OCI-LY7 (cell line): ENCODE results near the gene ARHGAP31. TPM values are rescaled to one million over a fixed set of nuclear protein-coding genes. Genes with fewer than 3 reads are reported as not detected.
A peak's percentile ranks its signal among the peaks of the same experiment; 100 is the strongest.

ENCODE experiments used
- BruUV-seq: library from RNA; stranded (reverse); fragments of 400-500 nt; replicated peaks from 2 replicates; lab custom pipeline; 2021; lab: Mats Ljungman, UMichigan
- CTCF ChIA-PET: fragments of 300-600 bp; sonication (Branson Sonifier 250); formaldehyde crosslinking; loops from one replicate; lab custom pipeline; 2022; ENCODE audit warnings: antibody characterized with exemption; ENCODE audit not compliant: unreplicated experiment; lab: Charles Lee
- POLR2A ChIA-PET: fragments of 300-600 bp; sonication (Branson Sonifier 250); formaldehyde crosslinking; loops from one replicate; lab custom pipeline; 2022; ENCODE audit warnings: antibody characterized with exemption; lab: Charles Lee
- DNase-seq: peaks from one replicate; pipeline ENCODE4 v3.0.0-alpha.2; 2015; ENCODE audit warnings: low spot score
- H2AFZ ChIP-seq: fragments of 200-600 bp; sonication (generic), shearing (Covaris generic); 2 replicates; pipeline ENCODE4 v1.6.1; 2014; ENCODE audit warnings: mild to moderate bottlenecking, antibody characterized with exemption, low read length, moderate library complexity
- H3K27ac ChIP-seq: fragments of 200-600 bp; sonication (generic); 2 replicates; pipeline ENCODE4 v1.5.1; 2014; ENCODE audit warnings: mixed run types, low read depth, mild to moderate bottlenecking, moderate library complexity, low read length, inconsistent platforms; ENCODE audit not compliant: poor library complexity, severe bottlenecking
- H3K36me3 ChIP-seq: fragments of 200-600 bp; sonication (generic); 2 replicates; pipeline ENCODE4 v1.6.1; 2014; ENCODE audit warnings: mild to moderate bottlenecking, antibody characterized with exemption, low read length, moderate library complexity, mixed read lengths; ENCODE audit not compliant: insufficient read depth
- H3K4me1 ChIP-seq: fragments of 200-600 bp; sonication (generic); 2 replicates; pipeline ENCODE4 v1.5.1; 2014; ENCODE audit warnings: mild to moderate bottlenecking, low read length; ENCODE audit not compliant: insufficient read depth, poor library complexity, severe bottlenecking
- H3K4me2 ChIP-seq: fragments of 200-600 bp; sonication (generic); 2 replicates; pipeline ENCODE4 v1.6.1; 2014; ENCODE audit warnings: mild to moderate bottlenecking, low read length
- H3K4me3 ChIP-seq: fragments of 200-600 bp; sonication (generic); 2 replicates; pipeline ENCODE4 v1.5.1; 2014; ENCODE audit warnings: mild to moderate bottlenecking, low read depth, low read length; ENCODE audit not compliant: poor library complexity, severe bottlenecking
- H3K79me2 ChIP-seq: fragments of 200-600 bp; sonication (generic); 2 replicates; pipeline ENCODE4 v1.6.1; 2016; ENCODE audit warnings: low read depth, mild to moderate bottlenecking, low read length, moderate library complexity, mixed read lengths; ENCODE audit not compliant: insufficient read depth
- H3K9me2 ChIP-seq: fragments of 200-600 bp; sonication (generic); 2 replicates; pipeline ENCODE4 v1.6.1; 2016; ENCODE audit warnings: mild to moderate bottlenecking, low read length, mixed read lengths; ENCODE audit not compliant: insufficient read depth
- H3K9me3 ChIP-seq: fragments of 200-600 bp; sonication (generic); 2 replicates; pipeline ENCODE4 v1.6.1; 2014; ENCODE audit warnings: mild to moderate bottlenecking, mixed run types, low read length, mixed read lengths
- H4K20me1 ChIP-seq: fragments of 200-600 bp; sonication (generic); 2 replicates; pipeline ENCODE4 v1.6.1; 2014; ENCODE audit warnings: mild to moderate bottlenecking, antibody characterized with exemption, low read length, moderate library complexity, mixed read lengths; ENCODE audit not compliant: insufficient read depth
- CTCF ChIP-seq: fragments of 200-600 bp; sonication (generic); conservative IDR thresholded peaks from 2 replicates; pipeline ENCODE4 v1.5.1; 2014; ENCODE audit warnings: mild to moderate bottlenecking, antibody characterized with exemption, low read length, moderate library complexity, mixed read lengths
- EZH2phosphoT487 ChIP-seq: fragments of 200-600 bp; sonication (generic); IDR thresholded peaks from 2 replicates; pipeline ENCODE4 v1.6.1; 2018; ENCODE audit warnings: low read depth, borderline replicate concordance, mild to moderate bottlenecking, mixed run types, antibody characterized with exemption, low read length, moderate library complexity, mixed read lengths
- intact Hi-C: fragments of 100-400 bp; cut with micrococcal nuclease; formaldehyde crosslinking; loops from one replicate; pipeline ENCODE4 v1.10.0; 2022; ENCODE audit not compliant: unreplicated experiment
- total RNA-seq, 2 experiments: library from RNA; depleted of rRNA in 1 of 2; stranded (reverse); fragments of >200 nt in 1 of 2; shearing (Covaris generic) in 1 of 2; gene quantifications; 2 replicates each; pipeline ENCODE4 v1.2.3, GENCODE V29; 2014 to 2022

Gene ARHGAP31
- total RNA-seq, 2 experiments from 2014 or later, result 2.8 to 4.1 TPM

GRCh38 chr3:119463171-119464169 lies 169.3 kb downstream of the ARHGAP31 start, which contains the start of gene TMEM39A:
TSS of gene TMEM39A (minus strand) at chr3:119463615. CDS start at chr3:119462074, 1,541 bp downstream.
- intact Hi-C loops, result loop anchor here (5.0 to 10.0 kb wide), 2 partner anchors 61 to 631 kb away; partner anchors contain the start of gene GSK3B
- TF ChIP-seq CTCF, result no peak
- no peak for TF ChIP-seq EZH2phosphoT487
- peak; percentile 99 for DNase-seq
- BruUV-seq, result TSS peak; percentile 67
- H4K20me1 ChIP-seq, result no peaks in the 10 kb centered on the region
- H3K79me2 ChIP-seq, result peaks cover 26% of the 10 kb centered on the region
- peak within 1 kb of the TSS; percentile 66 for H3K27ac ChIP-seq
- H3K4me1 ChIP-seq, result peaks cover 23% of the 10 kb centered on the region
- H3K36me3 ChIP-seq, result peaks cover 34% of the 10 kb centered on the region
- ChIA-PET POLR2A (interaction anchor here (0.6 to 5.9 kb wide), 17 partner anchors 9 to 631 kb away, joined by 3 to 67 read pairs (median 4); partner anchors contain the start of genes B4GALT4, GSK3B and TIMMDC1), CTCF (interaction anchor here (0.6 to 1.2 kb wide), 2 partner anchors 28 to 88 kb away, joined by 3 read pairs; no protein-coding TSS in a partner anchor)
- no peaks in the 10 kb centered on the region for H3K9me2 ChIP-seq
- no peaks in the 10 kb centered on the region for H3K9me3 ChIP-seq
- H2AFZ ChIP-seq, result peak within 1 kb of the TSS; percentile 79
- H3K4me2 ChIP-seq, result peak within 1 kb of the TSS; percentile 86
- H3K4me3 ChIP-seq, result peak within 1 kb of the TSS; percentile 91

- peaks cover 14% of the 10 kb centered on the region; the same call in 1 of the 2 replicates for H3K79me2 ChIP-seq
- TF ChIP-seq CTCF (no peak), EZH2phosphoT487 (no peak)
- ChIA-PET CTCF (no interaction called here), POLR2A (interaction anchor here (0.6 to 3.1 kb wide), 5 partner anchors 29 to 614 kb away, joined by 3 to 18 read pairs (median 5); partner anchors contain the start of gene TIMMDC1)
- H3K4me2 ChIP-seq, result peak overlapping the region; percentile 98
- peak overlapping the region; percentile 47 for H3K27ac ChIP-seq
- H3K36me3 ChIP-seq, result peaks cover 14% of the 10 kb centered on the region
- H3K9me3 ChIP-seq, result no peaks in the 10 kb centered on the region
- H3K4me3 ChIP-seq, result peak overlapping the region; percentile 82
- peaks cover 24% of the 10 kb centered on the region for H3K4me1 ChIP-seq
- peak overlapping the region; percentile 100 for H2AFZ ChIP-seq
- DNase-seq, result no peak
- BruUV-seq, result no TSS peak
- no peaks in the 10 kb centered on the region for H3K9me2 ChIP-seq
- H4K20me1 ChIP-seq, result no peaks in the 10 kb centered on the region
- intact Hi-C loops, result loop anchor here (2.0 to 10.0 kb wide), 3 partner anchors 31 to 627 kb away; partner anchors contain the start of genes GSK3B and TIMMDC1
Measured at GRCh38 chr3:119468041-119468440, 173.9 kb downstream of the ARHGAP31 start.
